K562 (cell line): Measurements from ENCODE around the gene BNC2. TPM values are rescaled to one million over a fixed set of nuclear protein-coding genes. Genes with fewer than 3 reads are reported as not detected.

Source experiments
- ATAC-seq: fragments of 200-7000 bp; cut with Tn5 transposase; 3 replicates; pipeline ENCODE4 v1.9.1; 2020; ENCODE audit warnings: moderate library complexity
- BruUV-seq: library from RNA; stranded (reverse); fragments of 400-500 nt; replicated peaks from 2 replicates; lab custom pipeline; 2021; lab: Mats Ljungman, UMichigan
- CTCF ChIA-PET: fragments of 300-600 bp; formaldehyde crosslinking; extraction: SDS; loops from one replicate; lab custom pipeline; 2021; ENCODE audit warnings: low intra/inter-chr PET ratio; lab: Yijun Ruan, JAX
- POLR2A ChIA-PET: fragments of 300-600, 350-650 bp; sonication (Branson Sonifier 250); formaldehyde crosslinking; extraction: SDS; loops from one replicate; lab custom pipeline; 2021; ENCODE audit warnings: antibody characterized with exemption, inconsistent platforms; lab: Yijun Ruan, JAX
- DNase-seq, 4 experiments: peaks; one replicate each; pipeline versions ENCODE4 v3.0.0 to v3.0.0-alpha.2; 2011 to 2018; ENCODE audit warnings: low spot score in 3 of 4, mixed read lengths in 3 of 4; ENCODE audit errors: extremely low read depth in 1 of 4
- FAIRE-seq: peaks from 2 replicates; lab custom pipeline; 2011; peaks lifted over from hg19 to GRCh38; lab: Jason Lieb, UNC
- H2AFZ ChIP-seq: 2 replicates; pipeline ENCODE4 v1.6.0; 2011; ENCODE audit warnings: low read depth, low read length, control low read depth, inconsistent platforms
- H3K27ac ChIP-seq: fragments of 200-600 bp; 3 replicates; pipeline ENCODE4 v1.8.0; 2011; ENCODE audit warnings: low read depth, mild to moderate bottlenecking, control low read depth, inconsistent platforms, low read length, moderate library complexity, mixed read lengths; ENCODE audit errors: extremely low read depth
- H3K27me3 ChIP-seq, 2 experiments: fragments of 300-600 bp in 1 of 2; 2 replicates in 1 of 2; 3 replicates in 1 of 2; pipeline versions ENCODE4 v1.6.0 to v1.8.0; 2011; ENCODE audit warnings: inconsistent platforms in 2 of 2, low read length in 2 of 2, mild to moderate bottlenecking in 1 of 2, mixed read lengths in 1 of 2, moderate library complexity in 1 of 2; ENCODE audit not compliant: control insufficient read depth in 2 of 2, insufficient read depth in 2 of 2
- H3K36me3 ChIP-seq: fragments of 300-600 bp; 3 replicates; pipeline ENCODE4 v1.8.0; 2011; ENCODE audit warnings: mild to moderate bottlenecking, low read length, inconsistent platforms; ENCODE audit not compliant: control insufficient read depth, insufficient read depth
- H3K4me1 ChIP-seq, 2 experiments: fragments of 200-600 bp in 1 of 2; replicated peaks in 1 of 2; 2 replicates in 1 of 2; 3 replicates in 1 of 2; pipeline versions ENCODE4 v1.5.1 to v1.8.0; 2011; ENCODE audit warnings: inconsistent platforms in 2 of 2, low read length in 2 of 2, mild to moderate bottlenecking in 1 of 2, mixed read lengths in 1 of 2, moderate library complexity in 1 of 2; ENCODE audit not compliant: control insufficient read depth in 2 of 2, insufficient read depth in 2 of 2
- H3K4me2 ChIP-seq: 2 replicates; pipeline ENCODE4 v1.6.1; 2011; ENCODE audit warnings: low read length, control low read depth, inconsistent platforms, mixed read lengths; ENCODE audit not compliant: insufficient read depth
- H3K4me3 ChIP-seq: fragments of 200-600 bp; sonication (generic), shearing (Covaris generic); 2 replicates; pipeline ENCODE4 v1.5.1; 2016; ENCODE audit warnings: control low read depth, inconsistent platforms
- H3K79me2 ChIP-seq: fragments of 200-600 bp; 3 replicates; pipeline ENCODE4 v1.8.0; 2011; ENCODE audit warnings: low read length, inconsistent platforms; ENCODE audit not compliant: control insufficient read depth, insufficient read depth
- H3K9ac ChIP-seq, 2 experiments: 2 replicates each; pipeline versions ENCODE4 v1.6.0 to v1.6.1; 2011; ENCODE audit warnings: low read depth in 2 of 2, low read length in 2 of 2, control low read depth in 1 of 2, inconsistent platforms in 1 of 2, mild to moderate bottlenecking in 1 of 2, mixed read lengths in 1 of 2; ENCODE audit not compliant: insufficient read depth in 1 of 2
- H3K9me1 ChIP-seq: one replicate; pipeline ENCODE4 v1.6.0; 2011; ENCODE audit warnings: inconsistent platforms, mild to moderate bottlenecking, low read length, moderate library complexity; ENCODE audit not compliant: control insufficient read depth, insufficient read depth
- H3K9me3 ChIP-seq: replicated peaks from 2 replicates; pipeline ENCODE4 v1.5.1; 2011; ENCODE audit warnings: low read depth, low read length, inconsistent platforms; ENCODE audit not compliant: control insufficient read depth, insufficient read depth
- H4K20me1 ChIP-seq: replicated peaks from 2 replicates; pipeline ENCODE4 v1.6.1; 2011; ENCODE audit warnings: low read length, inconsistent platforms, mixed read lengths; ENCODE audit not compliant: control insufficient read depth, insufficient read depth
- ETV5 ChIP-seq: sonication (generic); formaldehyde crosslinking; IDR thresholded peaks from 2 replicates; pipeline ENCODE4 v1.4.0; 2020; ENCODE audit warnings: low read depth, mild to moderate bottlenecking, missing genetic modification reagents
- FUS ChIP-seq: fragments of 200-400 bp; formaldehyde crosslinking; optimal IDR thresholded peaks from 2 replicates; pipeline ENCODE3; 2017; ENCODE audit warnings: low read depth, low read length
- MIER1 ChIP-seq: fragments of 450-650 bp; IDR thresholded peaks from 2 replicates; pipeline ENCODE4 v1.6.1; 2016; ENCODE audit warnings: antibody characterized with exemption, mild to moderate bottlenecking, low read depth
- NR2C2 ChIP-seq, 2 experiments: fragments of 200-800 bp in 1 of 2; sonication (Bioruptor generic) in 1 of 2; sonication (generic) in 1 of 2; formaldehyde crosslinking in 1 of 2; IDR thresholded peaks; 2 replicates each; pipeline versions ENCODE4 v1.6.1 to v1.8.0; 2016 to 2022; ENCODE audit warnings: mild to moderate bottlenecking in 1 of 2, missing compliant biosample characterization in 1 of 2, missing genetic modification characterization in 1 of 2, missing genetic modification reagents in 1 of 2
- RBM39 ChIP-seq: fragments of 200-400 bp; formaldehyde crosslinking; optimal IDR thresholded peaks from 2 replicates; pipeline ENCODE3; 2018; ENCODE audit warnings: low read depth, low read length
- whole genome bisulfite sequencing: fragments of 100-300 bp; shearing (Covaris generic); methylation state at CpG from one replicate; pipeline ENCODE4 v1.1.6; 2016; ENCODE audit warnings: low coverage, mixed read lengths; ENCODE audit not compliant: insufficient coverage; ENCODE audit errors: missing lambda C conversion rate; 5-methylcytosine and 5-hydroxymethylcytosine counted together
- in situ Hi-C: fragments of 300-500 bp; cut with MboI; formaldehyde crosslinking; loops from 4 replicates; pipeline ENCODE4 v1.15.0; 2018; ENCODE audit warnings: inconsistent platforms, mixed read lengths
- intact Hi-C: fragments of 100-400 bp; cut with micrococcal nuclease; formaldehyde crosslinking; loops from 2 replicates; pipeline ENCODE4 v1.14.2; 2022
- polyA plus RNA-seq, 8 experiments: library from polyadenylated mRNA; depleted of rRNA in 4 of 8; stranded (reverse) in 5 of 8; unstranded in 3 of 8; fragments of >200 nt; fragmentation: Nextera tagmentation in 2 of 8; fragmentation: Illumina TruSeq in 1 of 8; extraction: Ambion mirVana in 2 of 8; extraction: Trizol in 1 of 8; gene quantifications; 2 replicates each; pipeline versions ENCODE4 v1.2.1 to v1.2.3, GENCODE V29; 2011 to 2014; ENCODE audit warnings: inconsistent platforms in 1 of 8, missing spikeins in 1 of 8
- total RNA-seq, 7 experiments: library from RNA; depleted of rRNA in 6 of 7; stranded (reverse); fragments of >200 nt in 6 of 7; fragmentation: Illumina TruSeq in 2 of 7; extraction: Trizol in 2 of 7; gene quantifications; 2 replicates each; pipeline versions ENCODE4 v1.2.1 to v1.2.3, GENCODE V29; 2011 to 2021; ENCODE audit warnings: low replicate concordance in 1 of 7
- TF ChIP-seq, protein P1 (sequence below): sonication (generic); formaldehyde crosslinking; IDR thresholded peaks from 2 replicates; pipeline ENCODE4 v1.8.0; 2022; ENCODE audit warnings: mild to moderate bottlenecking, missing genetic modification reagents

The BNC2 gene
- total and polyA plus RNA-seq, 9 of the 15 experiments (the other 6 are each of a cell fraction or from before 2014, with no cell fraction given): not detected

DNA sequence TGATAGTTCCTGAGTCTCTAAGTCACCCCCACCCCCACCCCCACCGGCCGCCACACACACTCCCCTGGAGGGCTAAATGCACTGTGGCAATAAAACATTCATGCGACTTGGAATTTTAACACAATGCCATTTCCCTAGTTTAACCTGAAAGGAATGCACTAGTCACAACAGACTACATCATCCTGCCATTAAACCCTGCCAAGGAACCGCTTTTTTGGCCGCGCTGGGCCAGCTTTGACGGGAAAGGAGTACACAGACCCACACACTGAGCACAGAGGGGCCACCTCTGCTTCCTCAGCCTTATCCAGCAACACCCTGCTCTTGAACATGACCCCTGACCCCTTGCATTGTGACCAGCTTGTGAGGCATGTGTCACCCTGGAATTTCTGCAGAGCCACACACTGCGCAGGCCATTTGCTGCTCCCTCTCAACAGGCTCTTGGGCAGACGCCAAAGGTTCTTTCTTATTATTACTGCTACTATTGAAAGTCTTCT is 165.3 kb downstream of the BNC2 start:
- H3K4me1 ChIP-seq: no peaks in the 10 kb centered on the region
- no peak overlapping the region for H3K4me3 ChIP-seq
- no peaks in the 10 kb centered on the region for H4K20me1 ChIP-seq
- no peak overlapping the region for H3K9ac ChIP-seq
- H3K79me2 ChIP-seq: no peaks in the 10 kb centered on the region
- ChIA-PET POLR2A (no interaction called here), CTCF (no interaction called here)
- H3K4me2 ChIP-seq: no peak overlapping the region
- no peaks in the 10 kb centered on the region for H3K36me3 ChIP-seq
- H3K9me3 ChIP-seq: no peaks in the 10 kb centered on the region
- intact Hi-C loops: no loop called here
- ATAC-seq (no peak), FAIRE-seq (no peak), DNase-seq (peak; percentile 5 to 67 (median 8))
- no TSS peak for BruUV-seq
- H3K9me1 ChIP-seq: no peaks in the 10 kb centered on the region
- no peak overlapping the region for H2AFZ ChIP-seq
- in situ Hi-C loops: no loop called here
- H3K27ac ChIP-seq: no peak overlapping the region
- WGBS: 0% methylated on average over 3 of the region's 9 CpGs
- TF ChIP-seq, protein P1, sequence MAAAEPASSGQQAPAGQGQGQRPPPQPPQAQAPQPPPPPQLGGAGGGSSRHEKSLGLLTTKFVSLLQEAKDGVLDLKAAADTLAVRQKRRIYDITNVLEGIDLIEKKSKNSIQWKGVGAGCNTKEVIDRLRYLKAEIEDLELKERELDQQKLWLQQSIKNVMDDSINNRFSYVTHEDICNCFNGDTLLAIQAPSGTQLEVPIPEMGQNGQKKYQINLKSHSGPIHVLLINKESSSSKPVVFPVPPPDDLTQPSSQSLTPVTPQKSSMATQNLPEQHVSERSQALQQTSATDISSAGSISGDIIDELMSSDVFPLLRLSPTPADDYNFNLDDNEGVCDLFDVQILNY (CRISPR knock-in tag): no peak
- TF ChIP-seq NR2C2 (CRISPR knock-in tag; IDR thresholded peaks at IDR 0.05): no peak
- 0 out of 2 replicates have a peak, but pooled peaks have one; percentile 21 for TF ChIP-seq NR2C2 (tag; IDR thresholded peaks at IDR 0.05)
- no peak for TF ChIP-seq MIER1
- no peak for TF ChIP-seq ETV5
- no peak for TF ChIP-seq FUS
- TF ChIP-seq RBM39: no peak
- H3K27me3 ChIP-seq: no peaks in the 10 kb centered on the region
